SK-N-SH (cell line): Measurements from ENCODE around the gene NYAP2. TPM values are rescaled to one million over a fixed set of nuclear protein-coding genes. Genes with fewer than 3 reads are reported as not detected.

ENCODE experiments used
- CTCF ChIA-PET: fragments of 300-600, 350-600 bp; formaldehyde crosslinking; extraction: SDS; loops from one replicate; lab custom pipeline; 2021; lab: Yijun Ruan, JAX
- POLR2A ChIA-PET: fragments of 350-600 bp; sonication (Branson Sonifier 250); formaldehyde crosslinking; extraction: SDS; loops from one replicate; lab custom pipeline; 2020; ENCODE audit warnings: antibody characterized with exemption, inconsistent platforms; lab: Yijun Ruan, JAX
- DNase-seq: peaks from one replicate; pipeline ENCODE4 v3.0.0; 2012
- H2AFZ ChIP-seq: fragments of 200-600 bp; sonication (generic); 2 replicates; pipeline ENCODE4 v1.8.1; 2016; ENCODE audit warnings: antibody characterized with exemption, mild to moderate bottlenecking, low read depth
- H3F3A ChIP-seq: fragments of 200-600 bp; sonication (generic); replicated peaks from 2 replicates; pipeline ENCODE3; 2016; ENCODE audit warnings: antibody characterized with exemption, mild to moderate bottlenecking; ENCODE audit not compliant: insufficient read depth
- H3K27ac ChIP-seq, 2 experiments: fragments of 200-500 bp in 1 of 2; fragments of 200-600 bp in 1 of 2; sonication (Bioruptor generic) in 1 of 2; sonication (generic), shearing (Covaris generic) in 1 of 2; 2 replicates each; pipeline versions ENCODE4 v1.5.1 to v1.6.1; 2014 to 2016; ENCODE audit warnings: low read depth in 2 of 2, inconsistent platforms in 1 of 2, low read length in 1 of 2, mild to moderate bottlenecking in 1 of 2, mixed read lengths in 1 of 2
- H3K27me3 ChIP-seq: fragments of 200-600 bp; sonication (generic), shearing (Covaris generic); 2 replicates; pipeline ENCODE4 v1.6.1; 2016; ENCODE audit warnings: mixed run types; ENCODE audit not compliant: insufficient read depth
- H3K36me3 ChIP-seq, 2 experiments: fragments of 200-500 bp in 1 of 2; fragments of 200-600 bp in 1 of 2; sonication (Bioruptor generic) in 1 of 2; sonication (generic) in 1 of 2; replicated peaks in 1 of 2; 2 replicates each; pipeline versions ENCODE3 to v1.5.1; 2014 to 2016; ENCODE audit warnings: low read length in 1 of 2, mild to moderate bottlenecking in 1 of 2; ENCODE audit not compliant: insufficient read depth in 2 of 2, control insufficient read depth in 1 of 2
- H3K4me1 ChIP-seq, 2 experiments: fragments of 200-500 bp in 1 of 2; fragments of 200-600 bp in 1 of 2; sonication (Bioruptor generic) in 1 of 2; sonication (generic), shearing (Covaris generic) in 1 of 2; 2 replicates each; pipeline versions ENCODE4 v1.5.1 to v1.6.1; 2014 to 2016; ENCODE audit warnings: low read depth in 1 of 2, low read length in 1 of 2, mixed run types in 1 of 2; ENCODE audit not compliant: insufficient read depth in 2 of 2, control insufficient read depth in 1 of 2
- H3K4me2 ChIP-seq: fragments of 200-600 bp; sonication (generic), shearing (Covaris generic); 2 replicates; pipeline ENCODE4 v1.6.1; 2017; ENCODE audit warnings: mixed run types
- H3K4me3 ChIP-seq, 2 experiments: fragments of 200-500 bp in 1 of 2; fragments of 200-600 bp in 1 of 2; sonication (Bioruptor generic) in 1 of 2; sonication (generic), shearing (Covaris generic) in 1 of 2; 2 replicates each; pipeline versions ENCODE4 v1.5.1 to v1.8.1; 2014 to 2016; ENCODE audit warnings: low read depth in 2 of 2, inconsistent platforms in 1 of 2, low read length in 1 of 2, mild to moderate bottlenecking in 1 of 2, mixed read lengths in 1 of 2, moderate library complexity in 1 of 2
- H3K79me2 ChIP-seq: fragments of 200-600 bp; sonication (generic); 2 replicates; pipeline ENCODE4 v1.8.1; 2017; ENCODE audit warnings: mild to moderate bottlenecking; ENCODE audit not compliant: insufficient read depth
- H3K9ac ChIP-seq: fragments of 200-600 bp; sonication (generic); 2 replicates; pipeline ENCODE4 v1.6.1; 2017; ENCODE audit warnings: mixed run types
- H3K9me2 ChIP-seq: fragments of 200-600 bp; sonication (generic); 2 replicates; pipeline ENCODE4 v1.6.1; 2017; ENCODE audit warnings: mixed run types
- H3K9me3 ChIP-seq: fragments of 200-600 bp; sonication (generic); 2 replicates; pipeline ENCODE4 v1.6.1; 2017; ENCODE audit warnings: mixed run types, mild to moderate bottlenecking, moderate library complexity
- H4K20me1 ChIP-seq: fragments of 200-600 bp; sonication (generic); 2 replicates; pipeline ENCODE4 v1.6.1; 2017; ENCODE audit warnings: mild to moderate bottlenecking, mixed run types; ENCODE audit not compliant: insufficient read depth
- CHD2 ChIP-seq: fragments of 150-350 bp; IDR thresholded peaks from 2 replicates; pipeline ENCODE4 v1.6.1; 2018; ENCODE audit warnings: low read length; ENCODE audit not compliant: partially characterized antibody
- EP300 ChIP-seq, 2 experiments: IDR thresholded peaks; 2 replicates each; pipeline versions ENCODE4 v1.4.0 to v1.6.1; 2012; ENCODE audit warnings: borderline replicate concordance in 1 of 2, low read depth in 1 of 2, low read length in 1 of 2
- EZH2phosphoT487 ChIP-seq: fragments of 200-600 bp; sonication (generic); IDR thresholded peaks from 2 replicates; pipeline ENCODE4 v1.6.1; 2017; ENCODE audit warnings: low read depth, mixed run types, mild to moderate bottlenecking, antibody characterized with exemption, moderate library complexity, borderline replicate concordance
- FOSL2 ChIP-seq: IDR thresholded peaks from 2 replicates; pipeline ENCODE4 v1.4.0; 2012; ENCODE audit warnings: low read depth, mild to moderate bottlenecking, moderate library complexity, borderline replicate concordance
- FOXJ3 ChIP-seq: sonication (generic); formaldehyde crosslinking; IDR thresholded peaks from 2 replicates; pipeline ENCODE4 v1.5.1; 2020; ENCODE audit warnings: mild to moderate bottlenecking, missing genetic modification reagents
- FOXM1 ChIP-seq: IDR thresholded peaks from 2 replicates; pipeline ENCODE4 v1.4.0; 2012; ENCODE audit warnings: low read depth, mild to moderate bottlenecking
- JUND ChIP-seq: IDR thresholded peaks from 2 replicates; pipeline ENCODE4 v1.4.0; 2012
- MEF2A ChIP-seq: IDR thresholded peaks from 2 replicates; pipeline ENCODE4 v1.4.0; 2012; ENCODE audit warnings: low read depth, borderline replicate concordance
- MXI1 ChIP-seq: IDR thresholded peaks from 2 replicates; pipeline ENCODE4 v1.6.1; 2012; ENCODE audit warnings: mild to moderate bottlenecking, low read depth, low read length, improper control_type of control experiment
- NFIC ChIP-seq: IDR thresholded peaks from 2 replicates; pipeline ENCODE4 v1.4.0; 2012; ENCODE audit warnings: borderline replicate concordance
- POLR2AphosphoS5 ChIP-seq: IDR thresholded peaks from 2 replicates; pipeline ENCODE4 v1.6.1; 2012; ENCODE audit warnings: low read depth, low read length
- RAD21 ChIP-seq: IDR thresholded peaks from 2 replicates; pipeline ENCODE4 v1.6.1; 2012; ENCODE audit warnings: mild to moderate bottlenecking, low read length
- RCOR1 ChIP-seq: fragments of 150-350 bp; IDR thresholded peaks from 2 replicates; pipeline ENCODE4 v1.6.1; 2017; ENCODE audit warnings: antibody characterized with exemption, low read length
- SMC3 ChIP-seq: IDR thresholded peaks from 2 replicates; pipeline ENCODE4 v1.6.1; 2012; ENCODE audit warnings: low read depth, low read length, improper control_type of control experiment
- TCF12 ChIP-seq: IDR thresholded peaks from 2 replicates; pipeline ENCODE4 v1.4.0; 2012
- WGBS: methylation state at CpG from one replicate; pipeline ENCODE4 v1.1.6; 2017; ENCODE audit warnings: low lambda C conversion rate; 5-methylcytosine and 5-hydroxymethylcytosine counted together
- polyA plus RNA-seq, 3 experiments: library from polyadenylated mRNA; depleted of rRNA; stranded (reverse); fragments of >200 nt; gene quantifications; 2 replicates each; pipeline ENCODE4 v1.2.3, GENCODE V29; 2012
- TF ChIP-seq, protein P1 (sequence below): IDR thresholded peaks from 2 replicates; pipeline ENCODE4 v1.6.1; 2012; ENCODE audit warnings: mild to moderate bottlenecking, low read depth, low read length, moderate library complexity
- TF ChIP-seq, protein P2 (sequence below): fragments of 200-600 bp; sonication (generic); IDR thresholded peaks from 2 replicates; pipeline ENCODE4 v1.6.1; 2017; ENCODE audit warnings: antibody characterized with exemption, mild to moderate bottlenecking, moderate library complexity

The NYAP2 gene
- polyA plus RNA-seq, 1 of the 3 experiments (the other 2 are of a cell fraction) = not detected

GRCh38 chr2:225378984-225379383, 20.5 kb upstream of the NYAP2 start:
- no peak overlapping the region for H3K9ac ChIP-seq
- no peak for DNase-seq
- TF ChIP-seq NFIC (no peak), FOSL2 (no peak), SMC3 (no peak), EZH2phosphoT487 (no peak), CHD2 (no peak), RCOR1 (no peak), POLR2AphosphoS5 (no peak), MXI1 (no peak), EP300 (IDR thresholded peaks at IDR 0.05; ENCODE audit: borderline replicate concordance in 1 of 2, low read depth in 1 of 2, low read length in 1 of 2) (no peak), MEF2A (no peak), RAD21 (no peak), TCF12 (no peak), JUND (no peak), FOXM1 (no peak), FOXJ3 (CRISPR knock-in tag) (no peak)
- TF ChIP-seq, protein P1, sequence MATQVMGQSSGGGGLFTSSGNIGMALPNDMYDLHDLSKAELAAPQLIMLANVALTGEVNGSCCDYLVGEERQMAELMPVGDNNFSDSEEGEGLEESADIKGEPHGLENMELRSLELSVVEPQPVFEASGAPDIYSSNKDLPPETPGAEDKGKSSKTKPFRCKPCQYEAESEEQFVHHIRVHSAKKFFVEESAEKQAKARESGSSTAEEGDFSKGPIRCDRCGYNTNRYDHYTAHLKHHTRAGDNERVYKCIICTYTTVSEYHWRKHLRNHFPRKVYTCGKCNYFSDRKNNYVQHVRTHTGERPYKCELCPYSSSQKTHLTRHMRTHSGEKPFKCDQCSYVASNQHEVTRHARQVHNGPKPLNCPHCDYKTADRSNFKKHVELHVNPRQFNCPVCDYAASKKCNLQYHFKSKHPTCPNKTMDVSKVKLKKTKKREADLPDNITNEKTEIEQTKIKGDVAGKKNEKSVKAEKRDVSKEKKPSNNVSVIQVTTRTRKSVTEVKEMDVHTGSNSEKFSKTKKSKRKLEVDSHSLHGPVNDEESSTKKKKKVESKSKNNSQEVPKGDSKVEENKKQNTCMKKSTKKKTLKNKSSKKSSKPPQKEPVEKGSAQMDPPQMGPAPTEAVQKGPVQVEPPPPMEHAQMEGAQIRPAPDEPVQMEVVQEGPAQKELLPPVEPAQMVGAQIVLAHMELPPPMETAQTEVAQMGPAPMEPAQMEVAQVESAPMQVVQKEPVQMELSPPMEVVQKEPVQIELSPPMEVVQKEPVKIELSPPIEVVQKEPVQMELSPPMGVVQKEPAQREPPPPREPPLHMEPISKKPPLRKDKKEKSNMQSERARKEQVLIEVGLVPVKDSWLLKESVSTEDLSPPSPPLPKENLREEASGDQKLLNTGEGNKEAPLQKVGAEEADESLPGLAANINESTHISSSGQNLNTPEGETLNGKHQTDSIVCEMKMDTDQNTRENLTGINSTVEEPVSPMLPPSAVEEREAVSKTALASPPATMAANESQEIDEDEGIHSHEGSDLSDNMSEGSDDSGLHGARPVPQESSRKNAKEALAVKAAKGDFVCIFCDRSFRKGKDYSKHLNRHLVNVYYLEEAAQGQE = no peak
- TF ChIP-seq, protein P2, sequence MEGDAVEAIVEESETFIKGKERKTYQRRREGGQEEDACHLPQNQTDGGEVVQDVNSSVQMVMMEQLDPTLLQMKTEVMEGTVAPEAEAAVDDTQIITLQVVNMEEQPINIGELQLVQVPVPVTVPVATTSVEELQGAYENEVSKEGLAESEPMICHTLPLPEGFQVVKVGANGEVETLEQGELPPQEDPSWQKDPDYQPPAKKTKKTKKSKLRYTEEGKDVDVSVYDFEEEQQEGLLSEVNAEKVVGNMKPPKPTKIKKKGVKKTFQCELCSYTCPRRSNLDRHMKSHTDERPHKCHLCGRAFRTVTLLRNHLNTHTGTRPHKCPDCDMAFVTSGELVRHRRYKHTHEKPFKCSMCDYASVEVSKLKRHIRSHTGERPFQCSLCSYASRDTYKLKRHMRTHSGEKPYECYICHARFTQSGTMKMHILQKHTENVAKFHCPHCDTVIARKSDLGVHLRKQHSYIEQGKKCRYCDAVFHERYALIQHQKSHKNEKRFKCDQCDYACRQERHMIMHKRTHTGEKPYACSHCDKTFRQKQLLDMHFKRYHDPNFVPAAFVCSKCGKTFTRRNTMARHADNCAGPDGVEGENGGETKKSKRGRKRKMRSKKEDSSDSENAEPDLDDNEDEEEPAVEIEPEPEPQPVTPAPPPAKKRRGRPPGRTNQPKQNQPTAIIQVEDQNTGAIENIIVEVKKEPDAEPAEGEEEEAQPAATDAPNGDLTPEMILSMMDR = no peak
- no peaks in the 10 kb centered on the region for H3K27me3 ChIP-seq
- H3K79me2 ChIP-seq = no peaks in the 10 kb centered on the region
- H2AFZ ChIP-seq = no peak overlapping the region
- H3K27ac ChIP-seq = no peak overlapping the region
- no peaks in the 10 kb centered on the region for H3K9me3 ChIP-seq
- 15% methylated on average over 2 of the region's 3 CpGs for WGBS
- no peaks in the 10 kb centered on the region for H4K20me1 ChIP-seq
- ChIA-PET POLR2A (no interaction called here), CTCF (no interaction called here)
- H3K4me2 ChIP-seq = no peak overlapping the region
- H3F3A ChIP-seq = no peaks in the 10 kb centered on the region
- no peaks in the 10 kb centered on the region for H3K4me1 ChIP-seq
- H3K4me3 ChIP-seq = no peak overlapping the region
- no peaks in the 10 kb centered on the region for H3K36me3 ChIP-seq
- H3K9me2 ChIP-seq = no peaks in the 10 kb centered on the region
